Measurements from ENCODE around the gene SMAP1.
"Not testable (repeated sequence)": the region's sequence is repeated elsewhere in the genome, so short reads cannot be mapped to it uniquely, and the experiment has no call there.

The SMAP1 gene

DNA sequence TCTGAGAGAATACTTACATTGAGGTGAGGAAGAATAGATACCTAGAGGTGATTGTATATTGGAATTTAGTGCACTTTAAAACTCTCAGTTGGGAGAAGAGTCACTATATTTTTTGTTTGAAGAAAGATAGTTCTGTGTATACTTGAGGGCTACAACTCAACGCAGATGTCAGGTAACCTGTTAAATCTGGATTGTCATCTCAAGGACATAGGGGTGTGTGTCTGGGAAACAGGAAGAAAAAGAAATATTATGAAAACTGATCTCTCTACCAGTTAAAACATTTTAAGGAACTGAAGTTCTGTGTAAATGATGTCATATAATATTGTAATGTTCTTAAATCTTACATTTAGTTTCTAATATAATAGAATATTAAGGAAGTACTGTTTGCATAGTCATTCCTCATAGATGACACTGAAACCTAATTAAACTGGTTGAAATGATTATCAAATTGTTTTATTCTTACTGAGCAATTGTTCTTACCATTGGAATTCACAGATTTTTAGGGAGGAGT is 86.2 kb downstream of the SMAP1 start:
- H3K27ac ChIP-seq (ENCODE audit: low read length), result no peak overlapping the region
- TF ChIP-seq EZH2phosphoT487 (IDR thresholded peaks at IDR 0.05; ENCODE audit: low read depth) (no peak), CTCF (IDR thresholded peaks at IDR 0.05; ENCODE audit: low read depth, low read length) (no peak)
- H3K27me3 ChIP-seq (ENCODE audit: low read depth, low read length), result no peaks in the 10 kb centered on the region
- peaks cover 5% of the 10 kb centered on the region for H3K36me3 ChIP-seq (replicated peaks; ENCODE audit: low read depth, low read length)
- H3K9ac ChIP-seq (ENCODE audit: low read length), result no peak overlapping the region
- H3K79me2 ChIP-seq (ENCODE audit: low read length), result no peaks in the 10 kb centered on the region
- H2AFZ ChIP-seq (ENCODE audit: low read depth, low read length), result no peak overlapping the region
- no peaks in the 10 kb centered on the region for H3K9me3 ChIP-seq (ENCODE audit: insufficient read depth, low read length)
- no peaks in the 10 kb centered on the region for H4K20me1 ChIP-seq (ENCODE audit: insufficient read depth, low read length)
- no peak overlapping the region for H3K4me2 ChIP-seq (ENCODE audit: low read length)
- no peaks in the 10 kb centered on the region for H3K4me1 ChIP-seq (ENCODE audit: low read length)
- H3K4me3 ChIP-seq (ENCODE audit: low read length), result no peak overlapping the region

- Histone ChIP-seq H3K4me3 (ENCODE audit: low read length) (no peak overlapping the region), H3K9ac (ENCODE audit: low read length) (no peak overlapping the region), H2AFZ (ENCODE audit: low read depth, low read length) (no peak overlapping the region), H3K4me1 (ENCODE audit: low read length) (no peaks in the 10 kb centered on the region), H3K36me3 (replicated peaks; ENCODE audit: low read depth, low read length) (peaks cover 5% of the 10 kb centered on the region), H3K9me3 (ENCODE audit: insufficient read depth, low read length) (no peaks in the 10 kb centered on the region), H3K79me2 (ENCODE audit: low read length) (no peaks in the 10 kb centered on the region), H3K27ac (ENCODE audit: low read length) (no peak overlapping the region), H3K27me3 (ENCODE audit: low read depth, low read length) (no peaks in the 10 kb centered on the region), H4K20me1 (ENCODE audit: insufficient read depth, low read length) (no peaks in the 10 kb centered on the region), H3K4me2 (ENCODE audit: low read length) (no peak overlapping the region)
- TF ChIP-seq CTCF (IDR thresholded peaks at IDR 0.05; ENCODE audit: low read depth, low read length) (no peak), EZH2phosphoT487 (IDR thresholded peaks at IDR 0.05; ENCODE audit: low read depth) (no peak)
Observed at GRCh38 chr6:70758883-70759282, 91.2 kb downstream of the SMAP1 start.

DNA sequence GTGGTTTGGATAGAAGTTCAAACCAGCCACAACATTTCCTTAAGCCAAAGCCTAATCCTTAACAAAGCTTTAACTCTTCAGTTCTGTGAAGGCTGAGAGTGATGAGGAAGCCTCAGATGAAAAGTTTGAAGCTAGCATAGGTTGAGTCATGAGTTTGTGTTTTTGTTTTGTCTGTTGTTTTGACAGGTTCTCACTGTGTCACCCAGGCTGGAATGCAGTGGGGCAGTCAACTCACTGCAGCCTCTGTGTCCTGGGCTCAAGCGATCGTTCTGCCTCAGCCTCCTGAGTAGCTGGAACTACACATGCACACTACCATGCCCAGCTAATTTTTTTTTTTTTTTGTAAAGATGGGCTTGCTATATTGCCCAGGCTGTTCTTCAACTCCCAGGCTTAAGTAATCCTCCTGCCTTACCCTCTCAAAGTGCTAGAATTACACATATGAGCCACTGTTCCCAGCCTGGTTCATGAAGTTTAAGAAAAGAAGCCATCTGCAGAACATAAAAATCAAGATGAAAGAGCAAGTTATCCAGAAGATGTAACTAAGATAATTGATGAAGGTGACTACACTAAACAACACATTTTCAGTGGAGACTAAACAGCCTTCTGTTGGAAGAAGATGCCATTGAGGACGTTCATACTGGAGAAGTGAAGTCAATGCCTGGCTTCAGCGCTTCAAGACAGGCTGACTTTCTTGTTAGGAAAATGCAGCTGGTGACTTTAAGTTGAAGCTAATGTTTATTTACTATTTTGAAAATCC is 96.2 kb downstream of the SMAP1 start:
- H3K36me3 ChIP-seq (replicated peaks; ENCODE audit: low read depth, low read length), result peaks cover 6% of the 10 kb centered on the region
- no peaks in the 10 kb centered on the region for H3K9me3 ChIP-seq (ENCODE audit: insufficient read depth, low read length)
- no peak overlapping the region for H2AFZ ChIP-seq (ENCODE audit: low read depth, low read length)
- H3K27me3 ChIP-seq (ENCODE audit: low read depth, low read length), result no peaks in the 10 kb centered on the region
- H3K4me3 ChIP-seq (ENCODE audit: low read length), result no peak overlapping the region
- H3K79me2 ChIP-seq (ENCODE audit: low read length), result no peaks in the 10 kb centered on the region
- H3K9ac ChIP-seq (ENCODE audit: low read length), result no peak overlapping the region
- H3K4me2 ChIP-seq (ENCODE audit: low read length), result no peak overlapping the region
- H4K20me1 ChIP-seq (ENCODE audit: insufficient read depth, low read length), result no peaks in the 10 kb centered on the region
- no peak overlapping the region for H3K27ac ChIP-seq (ENCODE audit: low read length)
- TF ChIP-seq CTCF (IDR thresholded peaks at IDR 0.05; ENCODE audit: low read depth, low read length) (no peak), EZH2phosphoT487 (IDR thresholded peaks at IDR 0.05; ENCODE audit: low read depth) (no peak)
- no peaks in the 10 kb centered on the region for H3K4me1 ChIP-seq (ENCODE audit: low read length)

GRCh38 chr6:70764706-70765105 is 97.0 kb downstream of the SMAP1 start:
- no peak for TF ChIP-seq EZH2phosphoT487 (IDR thresholded peaks at IDR 0.05; ENCODE audit: low read depth)
- no peak for TF ChIP-seq CTCF (IDR thresholded peaks at IDR 0.05; ENCODE audit: low read depth, low read length)
- Histone ChIP-seq H3K4me1 (ENCODE audit: low read length) (no peaks in the 10 kb centered on the region), H3K9ac (ENCODE audit: low read length) (no peak overlapping the region), H3K27me3 (ENCODE audit: low read depth, low read length) (no peaks in the 10 kb centered on the region), H2AFZ (ENCODE audit: low read depth, low read length) (no peak overlapping the region), H3K9me3 (ENCODE audit: insufficient read depth, low read length) (no peaks in the 10 kb centered on the region), H3K79me2 (ENCODE audit: low read length) (no peaks in the 10 kb centered on the region), H4K20me1 (ENCODE audit: insufficient read depth, low read length) (no peaks in the 10 kb centered on the region), H3K4me3 (ENCODE audit: low read length) (no peak overlapping the region), H3K36me3 (replicated peaks; ENCODE audit: low read depth, low read length) (peaks cover 6% of the 10 kb centered on the region), H3K27ac (ENCODE audit: low read length) (no peak overlapping the region), H3K4me2 (ENCODE audit: low read length) (no peak overlapping the region)

DNA sequence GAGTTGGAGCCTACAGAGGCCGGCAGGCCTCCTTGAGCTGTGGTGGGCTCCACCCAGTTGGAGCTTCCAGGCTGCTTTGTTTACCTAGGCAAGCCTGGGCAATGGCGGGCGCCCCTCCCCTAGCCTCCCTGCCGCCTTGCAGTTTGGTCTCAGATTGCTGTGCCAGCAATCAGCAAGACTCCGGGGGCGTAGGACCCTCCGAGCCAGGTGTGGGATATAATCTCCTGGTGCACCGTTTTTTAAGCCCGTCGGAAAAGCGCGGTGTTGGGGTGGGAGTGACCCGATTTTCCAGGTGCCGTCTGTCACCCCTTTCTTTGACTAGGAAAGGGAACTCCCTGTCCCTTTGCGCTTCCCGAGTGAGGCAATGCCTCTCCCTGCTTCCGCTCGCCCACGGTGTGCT is 103.7 kb downstream of the SMAP1 start:
- not testable (repeated sequence) for H3K27me3 ChIP-seq (ENCODE audit: low read depth, low read length); H3K36me3 ChIP-seq (replicated peaks; ENCODE audit: low read depth, low read length); H3K4me3 ChIP-seq (ENCODE audit: low read length); H4K20me1 ChIP-seq (ENCODE audit: insufficient read depth, low read length); H3K9ac ChIP-seq (ENCODE audit: low read length); H3K27ac ChIP-seq (ENCODE audit: low read length); H3K4me1 ChIP-seq (ENCODE audit: low read length); H3K9me3 ChIP-seq (ENCODE audit: insufficient read depth, low read length); H3K4me2 ChIP-seq (ENCODE audit: low read length); H3K79me2 ChIP-seq (ENCODE audit: low read length); H2AFZ ChIP-seq (ENCODE audit: low read depth, low read length)

Measured in OCI-LY3 (cell line).